GDM1 (cell line): ENCODE results near the gene SLIT1.

Source experiments
- DNase-seq: peaks from one replicate; lab custom pipeline; 2025; lab: John Stamatoyannopoulos, UW

SLIT1 gene

GRCh38 chr10:97063271-97063982, 122.3 kb downstream of the SLIT1 start:
- DNase-seq = no peak

GRCh38 chr10:97062456-97062855, 123.3 kb downstream of the SLIT1 start:
- no peak for DNase-seq

DNA sequence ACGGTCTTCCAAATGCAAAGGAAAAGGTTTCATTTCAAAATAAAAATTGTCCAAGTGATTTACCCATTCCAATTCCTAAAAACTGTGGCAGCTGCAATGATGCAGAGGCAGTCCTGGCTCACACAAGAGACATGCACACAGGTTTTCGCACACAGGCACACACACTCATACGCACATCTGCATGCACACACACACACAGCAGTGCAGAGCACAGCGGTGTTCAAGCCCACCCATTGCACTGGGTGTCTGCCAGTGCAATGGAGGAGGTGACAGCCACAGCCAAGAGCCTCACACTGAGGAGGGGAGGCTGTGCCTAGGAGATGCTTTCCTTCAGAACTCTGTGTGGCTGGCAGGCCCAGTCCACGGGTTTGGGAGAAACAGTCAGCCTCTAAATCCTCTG, 123.7 kb downstream of the SLIT1 start:
- DNase-seq = no peak

GRCh38 chr10:97061423-97061822, 124.3 kb downstream of the SLIT1 start:
- no peak for DNase-seq

- DNase-seq = no peak
Observed at GRCh38 chr10:97060441-97061084, 125.2 kb downstream of the SLIT1 start.

DNA sequence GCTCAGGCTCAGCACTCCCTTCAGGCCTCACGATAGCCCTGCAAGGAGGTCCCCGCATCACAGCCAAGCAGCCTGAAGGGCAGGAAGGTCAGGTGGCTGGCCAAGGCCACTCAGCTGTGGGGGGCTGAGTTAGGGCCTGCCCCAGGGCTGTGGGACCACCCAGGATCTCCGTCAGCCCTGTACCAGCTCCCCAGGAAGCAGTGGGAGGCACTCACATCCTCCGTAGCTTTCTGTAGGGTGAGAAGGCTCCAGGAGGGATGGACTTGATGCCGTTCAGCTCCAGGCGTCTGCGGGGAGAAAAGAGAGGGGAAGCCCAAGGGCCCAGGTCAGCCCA, 125.9 kb downstream of the SLIT1 start:
- no peak for DNase-seq

DNA sequence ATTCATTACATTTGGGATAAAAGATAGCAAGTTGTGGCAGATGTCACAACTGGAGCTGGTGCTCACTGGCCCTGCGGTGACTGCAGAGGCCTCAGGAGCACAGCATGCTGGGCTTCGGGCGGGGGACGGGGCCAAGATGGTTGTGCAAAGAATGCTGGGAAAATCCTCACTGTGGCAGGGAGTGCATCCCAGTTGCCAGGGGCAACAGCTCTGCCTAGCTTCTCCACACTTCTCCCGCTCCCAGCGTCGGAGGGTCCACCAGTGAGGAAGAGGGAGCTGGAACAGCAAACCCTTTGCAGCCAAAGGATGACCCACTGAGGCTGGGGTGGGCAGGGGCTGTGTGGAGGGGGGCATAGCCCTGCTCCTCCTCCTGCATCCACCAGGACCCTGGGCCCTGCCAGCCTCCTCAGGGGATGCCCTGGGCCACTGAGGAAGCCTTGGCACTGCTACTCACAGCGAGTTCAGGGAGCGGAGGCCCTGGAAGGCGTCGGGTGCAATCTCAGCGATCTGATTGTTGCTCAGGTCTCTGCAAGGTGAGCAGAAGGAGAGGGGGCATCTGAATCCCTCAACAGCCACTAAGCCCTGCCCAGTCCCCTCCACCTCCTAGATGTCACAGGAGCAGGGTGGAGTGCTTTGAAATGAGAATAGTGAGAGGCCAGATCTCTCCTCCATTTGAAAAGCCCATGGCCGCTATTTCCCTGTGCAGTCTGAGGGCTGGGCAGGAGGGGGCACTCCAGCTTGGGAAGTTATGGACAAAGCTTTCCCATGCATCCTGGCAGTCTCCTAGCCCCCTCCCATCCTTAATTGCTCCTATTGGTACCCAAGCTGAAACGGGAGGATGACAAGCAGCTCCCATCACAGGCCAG, 126.5 kb downstream of the SLIT1 start:
- no peak for DNase-seq

- no peak for DNase-seq
Observed at GRCh38 chr10:97058521-97058920, 127.2 kb downstream of the SLIT1 start.

DNA sequence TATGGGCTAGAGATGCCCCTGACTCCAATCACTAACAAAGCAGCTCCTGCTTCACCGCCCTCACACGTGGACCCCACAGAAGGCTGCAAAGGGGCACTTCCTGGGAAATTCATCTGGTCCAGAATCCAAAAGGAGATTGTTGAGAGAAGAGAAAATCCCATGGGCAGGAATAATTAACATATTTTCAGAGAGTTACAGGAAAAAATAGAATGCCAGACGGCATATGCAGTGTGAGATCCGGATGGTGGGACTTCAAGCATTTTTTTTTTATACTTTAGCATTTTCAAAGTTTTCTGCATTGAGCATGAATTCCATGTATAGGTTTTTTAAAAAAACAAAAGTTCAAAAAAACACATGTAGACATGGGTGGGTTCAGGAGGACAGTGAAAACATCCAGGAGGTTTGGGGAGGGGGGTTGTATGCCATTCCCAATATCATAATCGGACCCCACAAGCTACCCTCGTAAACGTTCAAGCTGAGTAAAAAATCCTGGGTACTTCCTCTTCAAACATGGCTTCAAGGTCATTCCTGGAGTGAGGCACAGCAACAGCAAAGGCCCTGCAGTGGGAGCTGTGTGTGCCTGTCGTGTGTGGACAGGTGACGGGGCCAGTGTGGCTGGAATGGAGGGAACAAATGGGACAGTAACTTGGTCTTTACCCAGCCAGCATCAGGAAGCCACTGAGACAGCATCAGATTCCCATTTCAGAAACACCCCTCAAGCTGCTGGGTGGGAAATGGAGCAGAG, 128.1 kb downstream of the SLIT1 start:
- no peak for DNase-seq

- DNase-seq = no peak
Observed at GRCh38 chr10:97056003-97056630, 129.6 kb downstream of the SLIT1 start.

DNA sequence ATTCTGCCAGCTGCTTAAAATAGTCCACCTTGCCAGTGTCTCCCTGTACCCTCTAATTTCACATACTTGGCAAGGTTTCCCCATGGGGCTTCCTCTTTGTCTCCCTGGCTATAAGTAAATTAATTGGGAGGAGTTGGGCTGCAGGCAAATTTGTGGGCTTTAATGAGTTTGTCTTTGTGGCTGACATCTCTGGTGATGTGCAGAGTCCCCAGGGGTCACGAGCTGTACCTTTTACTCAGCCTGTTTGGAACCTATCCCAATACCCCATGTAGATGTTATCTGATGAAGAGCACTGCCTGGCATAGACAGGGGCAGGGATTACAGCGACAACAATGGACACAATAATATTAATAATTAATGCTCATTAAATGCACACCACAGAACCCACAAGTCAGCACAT, 132.5 kb downstream of the SLIT1 start:
- DNase-seq = no peak

DNA sequence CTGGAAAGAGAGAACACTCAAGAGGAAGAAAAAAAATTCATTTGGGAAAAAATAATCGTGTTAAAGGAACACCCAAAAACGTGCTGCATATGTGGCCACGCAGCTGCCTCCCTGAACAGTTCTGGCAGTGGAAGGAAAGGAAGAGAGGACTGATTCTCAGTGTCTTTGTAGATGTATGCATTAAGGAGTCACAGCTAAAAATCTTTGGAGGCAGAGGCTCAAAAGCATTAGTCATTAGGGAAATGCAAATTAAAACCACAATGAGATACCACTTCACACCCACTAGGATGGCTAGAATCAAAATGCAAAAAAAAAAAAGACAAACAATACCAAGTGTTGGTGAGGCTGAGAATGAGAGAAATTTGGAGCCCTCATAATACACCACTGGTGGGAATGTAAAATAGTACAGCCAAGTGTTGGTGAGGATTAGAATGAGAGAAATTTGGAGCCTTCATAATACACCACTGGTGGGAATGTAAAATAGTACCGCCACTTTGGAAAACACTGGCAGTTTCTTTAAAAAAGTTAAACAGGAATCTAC, 134.7 kb downstream of the SLIT1 start:
- DNase-seq = no peak

- no peak for DNase-seq
Observed at GRCh38 chr10:97050205-97050745, 135.5 kb downstream of the SLIT1 start.

- no peak for DNase-seq
Observed at GRCh38 chr10:97049670-97050069, 136.1 kb downstream of the SLIT1 start.

- DNase-seq = no peak
Observed at GRCh38 chr10:97048649-97049427, 136.9 kb downstream of the SLIT1 start.

DNA sequence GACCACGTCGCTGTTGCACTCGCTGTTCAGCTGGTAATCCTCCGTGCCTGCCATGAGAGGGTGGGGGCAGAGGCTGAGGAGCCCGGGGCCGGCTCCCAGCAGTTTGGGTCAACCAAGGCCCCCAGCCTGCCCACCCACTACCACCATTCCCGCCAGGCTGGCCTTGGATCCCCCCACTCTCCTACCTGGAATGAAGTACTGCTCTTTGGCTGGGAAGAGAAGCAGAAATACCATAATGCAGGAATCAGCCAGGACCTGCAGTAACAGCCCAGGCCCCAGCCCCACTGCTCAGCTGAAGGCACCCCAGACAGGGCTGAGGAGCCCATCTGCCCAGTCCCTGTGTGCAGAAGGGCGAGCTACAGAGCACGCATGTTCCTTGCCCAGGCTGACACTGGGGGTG, 138.0 kb downstream of the SLIT1 start:
- no peak for DNase-seq

- no peak for DNase-seq
Observed at GRCh38 chr10:97047083-97047736, 138.5 kb downstream of the SLIT1 start.

- DNase-seq = no peak
Observed at GRCh38 chr10:97046456-97047082, 139.2 kb downstream of the SLIT1 start.

- DNase-seq = no peak
Observed at GRCh38 chr10:97043563-97043855, 142.2 kb downstream of the SLIT1 start.
